NT2/D1 (cell line): ENCODE measurements around the gene CA14.

ENCODE experiments used
- SUZ12 ChIP-seq: IDR thresholded peaks from 2 replicates; pipeline ENCODE4 v1.6.1; 2011; ENCODE audit not compliant: insufficient read length, insufficient read depth; ENCODE audit errors: extremely low read depth
- YY1 ChIP-seq: IDR thresholded peaks from 2 replicates; pipeline ENCODE4 v1.6.1; 2011; ENCODE audit not compliant: insufficient read length, insufficient read depth

GRCh38 chr1:150261367-150261766 lies 3.8 kb downstream of the CA14 start:
- TF ChIP-seq SUZ12: no peak
- no peak for TF ChIP-seq YY1
